ENCODE data around the gene FBN3.
"Not testable (repeated sequence)": the region's sequence is repeated elsewhere in the genome, so short reads cannot be mapped to it uniquely, and the experiment has no call there.

Gene FBN3

GRCh38 chr19:8149261-8150094 is at the start of gene FBN3:
Gene FBN3 (minus strand): TSS chr19:8149592. CDS start chr19:8147480, 2,112 bp downstream.
- no peak for DNase-seq (ENCODE audit: low spot score)

- no peak for DNase-seq (ENCODE audit: low spot score)
Observed at GRCh38 chr19:8196271-8196927, 47.0 kb upstream of the FBN3 start.

GRCh38 chr19:8194528-8195267 is 45.3 kb upstream of the FBN3 start:
- no peak for DNase-seq (ENCODE audit: low spot score)

- no peak for DNase-seq (ENCODE audit: low spot score)
Observed at GRCh38 chr19:8192221-8192820, 42.9 kb upstream of the FBN3 start.

GRCh38 chr19:8185343-8186068 is 36.1 kb upstream of the FBN3 start:
- no peak for DNase-seq (ENCODE audit: low spot score)

- no peak for DNase-seq (ENCODE audit: low spot score)
Observed at GRCh38 chr19:8184274-8184673, 34.9 kb upstream of the FBN3 start.

GRCh38 chr19:8180018-8180417 is 30.6 kb upstream of the FBN3 start:
- DNase-seq (ENCODE audit: low spot score) = no peak

GRCh38 chr19:8174706-8175105 is 25.3 kb upstream of the FBN3 start:
- no peak for DNase-seq (ENCODE audit: low spot score)

- DNase-seq (ENCODE audit: low spot score) = no peak
Observed at GRCh38 chr19:8168537-8168936, 19.1 kb upstream of the FBN3 start.

- peak; percentile 17 for DNase-seq (ENCODE audit: low spot score)
Observed at GRCh38 chr19:8167985-8168384, 18.6 kb upstream of the FBN3 start.

- no peak for DNase-seq (ENCODE audit: low spot score)
Observed at GRCh38 chr19:8163759-8164158, 14.4 kb upstream of the FBN3 start.

GRCh38 chr19:8161135-8161646 is 11.8 kb upstream of the FBN3 start:
- DNase-seq (ENCODE audit: low spot score) = peak; percentile 78

GRCh38 chr19:8159322-8159721 is 9.9 kb upstream of the FBN3 start:
- DNase-seq (ENCODE audit: low spot score) = not testable (repeated sequence)

GRCh38 chr19:8158411-8159074 is 9.2 kb upstream of the FBN3 start:
- DNase-seq (ENCODE audit: low spot score) = peak; percentile 94

GRCh38 chr19:8155318-8155717 is 5.9 kb upstream of the FBN3 start:
- no peak for DNase-seq (ENCODE audit: low spot score)

GRCh38 chr19:8154014-8154413 is 4.6 kb upstream of the FBN3 start:
- not testable (repeated sequence) for DNase-seq (ENCODE audit: low spot score)

GRCh38 chr19:8151767-8152035 is 2.3 kb upstream of the FBN3 start:
- DNase-seq (ENCODE audit: low spot score) = no peak

- DNase-seq (ENCODE audit: low spot score) = no peak
Observed at GRCh38 chr19:8150998-8151766, 1.8 kb upstream of the FBN3 start.

GRCh38 chr19:8150178-8150865 is 930 bp upstream of the FBN3 start:
- no peak for DNase-seq (ENCODE audit: low spot score)
